CD1c-positive myeloid dendritic cell (primary cell): ENCODE results near the gene TULP1.

Experiments
- DNase-seq: peaks from one replicate; pipeline ENCODE4 v3.0.0-alpha.2; 2016; ENCODE audit errors: extremely low spot score

TULP1 gene

GRCh38 chr6:35483893-35484645, 28.6 kb downstream of the TULP1 start:
- no peak for DNase-seq

GRCh38 chr6:35483490-35483889, 29.2 kb downstream of the TULP1 start:
- no peak for DNase-seq

- no peak for DNase-seq
Measured at GRCh38 chr6:35483062-35483461, 29.6 kb downstream of the TULP1 start.

- DNase-seq, result no peak
Measured at GRCh38 chr6:35481226-35481625, 31.5 kb downstream of the TULP1 start.

GRCh38 chr6:35480176-35480575, 32.5 kb downstream of the TULP1 start:
- DNase-seq, result no peak

GRCh38 chr6:35478259-35478658, 34.4 kb downstream of the TULP1 start:
- no peak for DNase-seq

GRCh38 chr6:35477551-35478179, 35.0 kb downstream of the TULP1 start:
- no peak for DNase-seq

GRCh38 chr6:35477028-35477427, 35.7 kb downstream of the TULP1 start:
- DNase-seq, result no peak

- DNase-seq, result no peak
Measured at GRCh38 chr6:35476004-35476403, 36.7 kb downstream of the TULP1 start.

- DNase-seq, result no peak
Measured at GRCh38 chr6:35475573-35475972, 37.1 kb downstream of the TULP1 start.

- no peak for DNase-seq
Measured at GRCh38 chr6:35474942-35475570, 37.6 kb downstream of the TULP1 start.

GRCh38 chr6:35474131-35474941, 38.4 kb downstream of the TULP1 start:
- DNase-seq, result no peak

- DNase-seq, result no peak
Measured at GRCh38 chr6:35473850-35474130, 38.9 kb downstream of the TULP1 start.

GRCh38 chr6:35473075-35473849, 39.4 kb downstream of the TULP1 start:
- DNase-seq, result no peak

- no peak for DNase-seq
Measured at GRCh38 chr6:35471836-35472345, 40.8 kb downstream of the TULP1 start.

- DNase-seq, result no peak
Measured at GRCh38 chr6:35470663-35471120, 42.0 kb downstream of the TULP1 start.

- no peak for DNase-seq
Measured at GRCh38 chr6:35469751-35470662, 42.7 kb downstream of the TULP1 start.

GRCh38 chr6:35468980-35469750, 43.5 kb downstream of the TULP1 start:
- no peak for DNase-seq

GRCh38 chr6:35468181-35468979, 44.3 kb downstream of the TULP1 start, which contains the start of gene RPL10A:
TSS of gene RPL10A (plus strand) at chr6:35468401. CDS start at chr6:35468435, 34 bp downstream.
- peak; percentile 99 for DNase-seq
